GM18526 (cell line): ENCODE data around the gene TTC9C.

ENCODE experiments used
- POLR2A ChIP-seq: IDR thresholded peaks from 3 replicates; pipeline ENCODE4 v1.6.1; 2011; ENCODE audit not compliant: insufficient read length; ENCODE audit errors: extremely low read depth

TTC9C gene

GRCh38 chr11:62728171-62728988, at the start of gene TTC9C:
TTC9C (plus strand) TSS chr11:62728486; CDS start chr11:62728849, 363 bp downstream.
- peak; percentile 56 for TF ChIP-seq POLR2A

GRCh38 chr11:62678770-62679696, 49.3 kb upstream of the TTC9C start, which contains the start of gene UBXN1:
UBXN1 (minus strand) TSS chr11:62679073; CDS start chr11:62678923, 150 bp downstream.
- peak; percentile 87 for TF ChIP-seq POLR2A

GRCh38 chr11:62680825-62681240, 47.5 kb upstream of the TTC9C start:
- TF ChIP-seq POLR2A = no peak

GRCh38 chr11:62682518-62682917, 45.8 kb upstream of the TTC9C start:
- no peak for TF ChIP-seq POLR2A

- TF ChIP-seq POLR2A = no peak
Measured at GRCh38 chr11:62687508-62688396, 40.5 kb upstream of the TTC9C start.

GRCh38 chr11:62688491-62688890, 39.8 kb upstream of the TTC9C start:
- TF ChIP-seq POLR2A = no peak

- no peak for TF ChIP-seq POLR2A
Measured at GRCh38 chr11:62689421-62690183, 38.7 kb upstream of the TTC9C start, which contains the start of gene LRRN4CL. LRRN4CL (minus strand) TSS chr11:62689530; CDS start chr11:62688508, 1,022 bp downstream.

- TF ChIP-seq POLR2A = no peak
Measured at GRCh38 chr11:62694455-62695167, 33.7 kb upstream of the TTC9C start.

GRCh38 chr11:62702246-62702645, 26.0 kb upstream of the TTC9C start:
- TF ChIP-seq POLR2A = no peak

GRCh38 chr11:62705413-62705812, 22.9 kb upstream of the TTC9C start:
- TF ChIP-seq POLR2A = no peak

- TF ChIP-seq POLR2A = peak; percentile 56
Measured at GRCh38 chr11:62705880-62706849, 22.1 kb upstream of the TTC9C start.

- TF ChIP-seq POLR2A = no peak
Measured at GRCh38 chr11:62706850-62707247, 21.4 kb upstream of the TTC9C start.

- TF ChIP-seq POLR2A = no peak
Measured at GRCh38 chr11:62707277-62707861, 20.9 kb upstream of the TTC9C start, which contains the start of the genes BSCL2 and GNG3. BSCL2 (minus strand) TSS chr11:62707424; CDS start chr11:62707195, 229 bp downstream. GNG3 (plus strand) TSS chr11:62707676; CDS start chr11:62708296, 620 bp downstream.
